OCI-M1 (cell line): ENCODE results near the gene OR8K1.
A peak's percentile ranks its signal among the peaks of the same experiment; 100 is the strongest.

ENCODE experiments used
- DNase-seq: peaks from one replicate; lab custom pipeline; 2025; lab: John Stamatoyannopoulos, UW

Gene OR8K1

GRCh38 chr11:56345739-56346138, at the start of gene OR8K1:
TSS of gene OR8K1 (plus strand) at chr11:56346039. CDS start at chr11:56346039, 0 bp downstream.
- no peak for DNase-seq

GRCh38 chr11:56296898-56297297, 48.9 kb upstream of the OR8K1 start:
- no peak for DNase-seq

GRCh38 chr11:56307836-56308235, 38.0 kb upstream of the OR8K1 start:
- no peak for DNase-seq

- no peak for DNase-seq
Observed at GRCh38 chr11:56314844-56315243, 31.0 kb upstream of the OR8K1 start, which contains the start of gene OR8K3. TSS of gene OR8K3 (plus strand) at chr11:56315144. CDS start at chr11:56318307, 3,163 bp downstream.

- DNase-seq = no peak
Observed at GRCh38 chr11:56331861-56332491, 13.9 kb upstream of the OR8K1 start.

- no peak for DNase-seq
Observed at GRCh38 chr11:56333156-56333555, 12.7 kb upstream of the OR8K1 start.

GRCh38 chr11:56340289-56340688, 5.5 kb upstream of the OR8K1 start:
- DNase-seq = no peak

GRCh38 chr11:56353991-56354390, 8.2 kb downstream of the OR8K1 start, which contains the start of gene OR8J1:
TSS of gene OR8J1 (plus strand) at chr11:56354291. CDS start at chr11:56360247, 5,956 bp downstream.
- no peak for DNase-seq

- DNase-seq = no peak
Observed at GRCh38 chr11:56375324-56375723, 29.5 kb downstream of the OR8K1 start, which contains the start of gene OR8U1. TSS of gene OR8U1 (plus strand) at chr11:56375624. CDS start at chr11:56375624, 0 bp downstream.

- DNase-seq = no peak
Observed at GRCh38 chr11:56380120-56380519, 34.3 kb downstream of the OR8K1 start.

- no peak for DNase-seq
Observed at GRCh38 chr11:56394381-56394780, 48.5 kb downstream of the OR8K1 start.

- peak; percentile 10 for DNase-seq
Observed at GRCh38 chr11:56396047-56396446, 50.2 kb downstream of the OR8K1 start.
